Muscle of leg (tissue), 11 donors: Measurements from ENCODE around the gene ERCC4. TPM values are rescaled to one million over a fixed set of nuclear protein-coding genes. Genes with fewer than 3 reads are reported as not detected.
A peak's percentile ranks its signal among the peaks of the same experiment; 100 is the strongest.
"Not testable (repeated sequence)": the region's sequence is repeated elsewhere in the genome, so short reads cannot be mapped to it uniquely, and the experiment has no call there.

Experiments
- DNase-seq: peaks from one replicate; pipeline ENCODE4 v3.0.0; 2013
- H3K27ac ChIP-seq: one replicate; pipeline ENCODE4 v1.5.1; 2013; ENCODE audit warnings: mild to moderate bottlenecking, low read length, control low read depth
- H3K27me3 ChIP-seq: one replicate; pipeline ENCODE4 v1.6.1; 2013; ENCODE audit warnings: low read length; ENCODE audit not compliant: control insufficient read depth, insufficient read depth
- H3K36me3 ChIP-seq: one replicate; pipeline ENCODE4 v1.6.1; 2013; ENCODE audit warnings: low read length; ENCODE audit not compliant: control insufficient read depth, insufficient read depth
- H3K4me1 ChIP-seq: one replicate; pipeline ENCODE4 v1.6.1; 2013; ENCODE audit warnings: low read length; ENCODE audit not compliant: control insufficient read depth, insufficient read depth
- H3K4me3 ChIP-seq: one replicate; pipeline ENCODE4 v1.5.1; 2013; ENCODE audit warnings: low read length, control low read depth
- H3K9me3 ChIP-seq: replicated peaks from 2 replicates; pipeline ENCODE4 v1.6.1; 2013; ENCODE audit warnings: low read depth, low read length; ENCODE audit not compliant: control insufficient read depth
- WGBS: methylation state at CpG from one replicate; pipeline ENCODE4 v1.1.5; 2013; ENCODE audit warnings: missing lambda C conversion rate; ENCODE audit not compliant: insufficient coverage; 5-methylcytosine and 5-hydroxymethylcytosine counted together
- polyA plus RNA-seq, 8 donors: library from polyadenylated mRNA; unstranded; fragments of 120-200 nt; gene quantifications; one replicate each; pipeline versions ENCODE4 v1.2.1 to v1.2.3, GENCODE V29; 2013; ENCODE audit warnings: inconsistent platforms in 1 of 8, low replicate concordance in 1 of 8; ENCODE audit not compliant: insufficient read length in 8 of 8, insufficient read depth in 1 of 8
- total RNA-seq: library from RNA; stranded (reverse); fragments of 120-200 nt; gene quantifications from one replicate; pipeline ENCODE4 v1.2.4, GENCODE V29; 2013

ERCC4 gene
- total and polyA plus RNA-seq, 9 donors, result 6.4 to 10.9 (median 8.6) TPM

- Histone ChIP-seq H3K27ac (no peak overlapping the region), H3K4me3 (no peak overlapping the region), H3K9me3 (no peaks in the 10 kb centered on the region), H3K4me1 (no peaks in the 10 kb centered on the region), H3K27me3 (no peaks in the 10 kb centered on the region), H3K36me3 (no peaks in the 10 kb centered on the region)
- no peak for DNase-seq
- no CpG with 5 or more reads among the region's 1 CpG for WGBS
Observed at GRCh38 chr16:13895516-13895915, 24.4 kb upstream of the ERCC4 start.

GRCh38 chr16:13896543-13897182 is 23.3 kb upstream of the ERCC4 start:
- Histone ChIP-seq H3K27ac (no peak overlapping the region), H3K36me3 (no peaks in the 10 kb centered on the region), H3K4me3 (no peak overlapping the region), H3K9me3 (no peaks in the 10 kb centered on the region), H3K27me3 (no peaks in the 10 kb centered on the region), H3K4me1 (no peaks in the 10 kb centered on the region)
- no peak for DNase-seq
- WGBS, result 83% methylated on average over 2 of the region's 4 CpGs

- H3K36me3 ChIP-seq, result no peaks in the 10 kb centered on the region
- no peaks in the 10 kb centered on the region for H3K9me3 ChIP-seq
- H3K4me1 ChIP-seq, result no peaks in the 10 kb centered on the region
- no peak for DNase-seq
- no peaks in the 10 kb centered on the region for H3K27me3 ChIP-seq
- no peak overlapping the region for H3K4me3 ChIP-seq
- no CpG with 5 or more reads among the region's 2 CpGs for WGBS
- H3K27ac ChIP-seq, result no peak overlapping the region
Observed at GRCh38 chr16:13897806-13898205, 22.1 kb upstream of the ERCC4 start.

GRCh38 chr16:13898233-13898632 is 21.7 kb upstream of the ERCC4 start:
- WGBS, result no CpG with 5 or more reads among the region's 3 CpGs
- Histone ChIP-seq H3K4me3 (no peak overlapping the region), H3K36me3 (no peaks in the 10 kb centered on the region), H3K27me3 (no peaks in the 10 kb centered on the region), H3K4me1 (no peaks in the 10 kb centered on the region), H3K27ac (no peak overlapping the region), H3K9me3 (no peaks in the 10 kb centered on the region)
- no peak for DNase-seq

GRCh38 chr16:13902052-13902451 is 17.9 kb upstream of the ERCC4 start:
- no CpG with 5 or more reads among the region's 3 CpGs for WGBS
- no peaks in the 10 kb centered on the region for H3K27me3 ChIP-seq

GRCh38 chr16:13902677-13903076 is 17.3 kb upstream of the ERCC4 start:
- DNase-seq, result peak; percentile 35
- no peaks in the 10 kb centered on the region for H3K4me1 ChIP-seq
- no peaks in the 10 kb centered on the region for H3K36me3 ChIP-seq
- H3K27me3 ChIP-seq, result no peaks in the 10 kb centered on the region
- H3K9me3 ChIP-seq, result no peaks in the 10 kb centered on the region
- no peak overlapping the region for H3K27ac ChIP-seq
- WGBS, result no CpG with 5 or more reads among the region's 3 CpGs
- H3K4me3 ChIP-seq, result no peak overlapping the region

More at GRCh38 chr16:13902052-13902451, 17.9 kb upstream of the ERCC4 start:
- H3K4me3 ChIP-seq, result no peak overlapping the region
- DNase-seq, result no peak
- no peaks in the 10 kb centered on the region for H3K4me1 ChIP-seq
- H3K27ac ChIP-seq, result no peak overlapping the region
- H3K36me3 ChIP-seq, result no peaks in the 10 kb centered on the region
- no peaks in the 10 kb centered on the region for H3K9me3 ChIP-seq

GRCh38 chr16:13904179-13904691 is 15.7 kb upstream of the ERCC4 start:
- Histone ChIP-seq H3K4me1 (peaks cover 3% of the 10 kb centered on the region), H3K9me3 (no peaks in the 10 kb centered on the region), H3K27me3 (no peaks in the 10 kb centered on the region), H3K27ac (no peak overlapping the region), H3K4me3 (no peak overlapping the region), H3K36me3 (no peaks in the 10 kb centered on the region)
- DNase-seq, result no peak
- WGBS, result no CpG with 5 or more reads among the region's 1 CpG

GRCh38 chr16:13904822-13905221 is 15.1 kb upstream of the ERCC4 start:
- not testable (repeated sequence) for H3K4me3 ChIP-seq, H3K4me1 ChIP-seq, H3K9me3 ChIP-seq, DNase-seq, H3K36me3 ChIP-seq, H3K27ac ChIP-seq, H3K27me3 ChIP-seq
- WGBS, result 47% methylated on average over 7 of the region's 9 CpGs

- Histone ChIP-seq H3K27ac (no peak overlapping the region), H3K4me3 (no peak overlapping the region), H3K4me1 (peaks cover 3% of the 10 kb centered on the region), H3K36me3 (no peaks in the 10 kb centered on the region), H3K9me3 (peaks cover under 1% of the 10 kb centered on the region), H3K27me3 (no peaks in the 10 kb centered on the region)
- 79% methylated on average over 6 of the region's 10 CpGs for WGBS
- no peak for DNase-seq
Observed at GRCh38 chr16:13906168-13907089, 13.5 kb upstream of the ERCC4 start.

- DNase-seq, result no peak
- WGBS, result 55% methylated on average over 2 of the region's 3 CpGs
- H3K27me3 ChIP-seq, result no peaks in the 10 kb centered on the region
Observed at GRCh38 chr16:13907431-13907830, 12.5 kb upstream of the ERCC4 start.

More at GRCh38 chr16:13907431-13907830, 12.5 kb upstream of the ERCC4 start:
- peaks cover 3% of the 10 kb centered on the region for H3K4me1 ChIP-seq
- peaks cover 6% of the 10 kb centered on the region for H3K9me3 ChIP-seq
- no peak overlapping the region for H3K27ac ChIP-seq
- no peak overlapping the region for H3K4me3 ChIP-seq
- H3K36me3 ChIP-seq, result no peaks in the 10 kb centered on the region
